ENCODE results near the gene ACTR1A.
"Not testable (repeated sequence)": the region's sequence is repeated elsewhere in the genome, so short reads cannot be mapped to it uniquely, and the experiment has no call there.

The ACTR1A gene

DNA sequence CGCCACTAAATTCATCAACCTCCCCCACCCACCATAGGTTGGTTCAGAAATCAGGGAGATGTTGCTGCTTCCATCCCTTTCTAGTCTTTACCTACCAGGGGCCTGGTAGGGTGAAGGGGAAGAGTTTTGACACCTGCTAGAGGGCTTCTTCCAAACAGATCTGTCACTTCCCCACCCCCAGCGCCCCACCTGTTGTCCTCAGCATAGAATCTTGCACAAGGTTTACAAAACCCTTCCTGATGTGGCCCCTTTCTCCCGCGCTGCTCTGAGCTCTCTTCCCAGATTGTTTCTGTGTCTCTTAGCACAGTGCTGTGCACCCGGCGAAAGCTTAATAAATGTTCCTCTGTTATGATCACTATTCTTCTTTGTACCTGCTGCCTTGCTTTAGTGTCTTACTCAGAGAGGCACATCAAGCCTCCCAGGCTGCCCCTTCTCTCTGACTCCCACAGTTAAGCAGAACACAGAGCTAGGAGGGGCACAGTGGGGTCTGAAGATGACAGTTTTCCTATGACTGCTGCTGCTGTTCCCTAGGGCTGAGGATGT, 39.9 kb downstream of the ACTR1A start:
- in situ Hi-C loops (cut with MboI; ENCODE audit: low pct_unique_long_range_greater_than_20kb, low sequenced_read_pairs), result no loop called here
- no peak for DNase-seq

DNA sequence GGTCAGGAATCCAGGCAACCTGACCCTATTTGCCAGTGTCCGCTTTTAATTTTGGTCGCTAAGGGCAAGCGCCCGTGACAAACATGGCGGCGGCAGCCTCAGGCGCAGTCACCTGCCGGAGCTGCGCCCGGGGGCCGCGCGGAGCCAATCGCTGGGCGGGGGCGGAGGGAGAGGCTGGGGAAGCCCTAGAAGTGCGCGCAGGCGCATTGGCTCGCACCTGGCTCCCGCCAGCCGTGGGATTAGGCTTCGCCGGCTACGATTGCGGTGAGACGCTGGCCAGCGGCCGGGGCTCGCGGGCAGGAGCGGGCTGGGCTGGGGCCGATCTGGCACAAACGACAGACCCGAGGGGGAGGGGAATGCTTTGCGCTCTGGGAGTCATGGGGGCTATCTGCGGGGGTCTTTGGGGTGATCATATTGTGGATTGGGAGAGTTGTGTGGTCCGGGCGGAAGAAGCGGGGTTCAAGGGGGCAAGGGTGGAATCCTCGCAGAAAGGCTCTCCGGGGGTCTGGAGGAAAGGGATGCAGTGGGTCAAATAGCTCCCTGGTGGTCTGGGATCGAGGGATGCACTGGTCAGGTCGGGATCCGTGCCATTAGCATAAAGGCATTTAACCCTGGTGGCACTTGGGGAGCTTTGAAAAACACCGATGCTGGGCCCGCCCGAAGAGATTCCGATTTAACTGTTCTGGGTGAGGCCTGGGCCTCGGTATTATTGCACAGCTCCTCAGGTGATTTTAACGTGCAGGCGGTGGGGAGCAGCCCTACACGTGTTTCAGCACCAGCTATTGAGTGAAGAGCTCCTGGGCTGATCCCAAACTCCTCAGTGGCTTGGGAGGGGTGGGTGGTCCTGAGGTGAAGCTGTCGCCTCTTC, 41.1 kb downstream of the ACTR1A start:
- DNase-seq, result peak; percentile 84
- in situ Hi-C loops (cut with MboI; ENCODE audit: low pct_unique_long_range_greater_than_20kb, low sequenced_read_pairs), result no loop called here

DNA sequence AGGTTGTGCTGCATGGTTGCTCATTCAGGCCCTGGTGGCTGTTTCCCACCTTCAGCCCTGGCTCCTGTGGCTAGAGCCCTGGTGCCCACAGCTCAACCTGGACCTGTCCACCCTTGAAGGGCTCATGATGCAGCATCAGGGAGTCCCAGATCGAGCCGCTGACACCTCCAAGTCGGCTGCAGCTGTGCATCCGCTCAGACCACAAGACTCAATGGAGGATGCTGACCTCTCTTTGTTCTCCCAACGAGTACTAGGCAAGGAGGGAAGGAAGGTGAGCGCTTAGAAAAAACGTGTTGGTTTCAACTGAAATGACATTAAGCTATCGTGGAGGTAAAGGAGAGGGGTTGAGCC, 41.7 kb downstream of the ACTR1A start:
- in situ Hi-C loops (cut with MboI; ENCODE audit: low pct_unique_long_range_greater_than_20kb, low sequenced_read_pairs), result no loop called here
- no peak for DNase-seq

- no peak for DNase-seq
- in situ Hi-C loops (cut with MboI; ENCODE audit: low pct_unique_long_range_greater_than_20kb, low sequenced_read_pairs), result no loop called here
Observed at GRCh38 chr10:102458656-102459055, 43.9 kb downstream of the ACTR1A start.

DNA sequence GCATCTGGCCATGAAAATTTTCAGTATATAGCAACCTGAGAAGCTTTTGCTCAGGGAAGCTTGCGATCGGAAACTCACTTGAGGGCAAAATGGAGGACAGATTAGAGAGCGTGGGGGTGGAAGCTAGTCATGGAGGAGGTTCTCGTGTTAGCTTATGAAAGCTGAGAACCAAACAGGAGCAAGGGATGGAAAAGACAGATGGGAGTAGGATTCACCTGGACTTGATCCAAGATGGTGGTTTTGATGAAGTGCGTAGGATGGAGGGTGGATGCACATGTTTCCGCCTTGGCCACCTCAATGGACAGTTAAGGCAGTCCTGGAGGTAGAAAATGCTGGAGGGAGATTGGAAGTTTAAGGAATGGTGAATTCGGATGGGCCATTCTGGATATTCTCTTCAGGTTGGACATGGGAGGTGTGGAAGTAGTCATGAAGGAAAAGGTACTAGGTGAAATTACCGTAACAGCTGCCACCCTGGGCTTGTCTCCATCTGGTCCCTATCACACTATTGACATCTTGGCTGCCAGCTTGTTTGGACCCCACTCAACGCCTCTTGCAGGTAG, 44.8 kb downstream of the ACTR1A start:
- no peak for DNase-seq
- in situ Hi-C loops (cut with MboI; ENCODE audit: low pct_unique_long_range_greater_than_20kb, low sequenced_read_pairs), result no loop called here

- no peak for DNase-seq
Observed at GRCh38 chr10:102455893-102456471, 46.5 kb downstream of the ACTR1A start.

GRCh38 chr10:102454662-102455487, 47.6 kb downstream of the ACTR1A start:
- in situ Hi-C loops (cut with MboI; ENCODE audit: low pct_unique_long_range_greater_than_20kb, low sequenced_read_pairs), result not testable (repeated sequence)

More at GRCh38 chr10:102455893-102456471, 46.5 kb downstream of the ACTR1A start:
- in situ Hi-C loops (cut with MboI; ENCODE audit: low pct_unique_long_range_greater_than_20kb, low sequenced_read_pairs), result no loop called here

GRCh38 chr10:102453502-102453901, 49.0 kb downstream of the ACTR1A start:
- in situ Hi-C loops (cut with MboI; ENCODE audit: low pct_unique_long_range_greater_than_20kb, low sequenced_read_pairs), result no loop called here
- DNase-seq, result no peak

More at GRCh38 chr10:102454662-102455487, 47.6 kb downstream of the ACTR1A start:
- DNase-seq, result not testable (repeated sequence)

DNA sequence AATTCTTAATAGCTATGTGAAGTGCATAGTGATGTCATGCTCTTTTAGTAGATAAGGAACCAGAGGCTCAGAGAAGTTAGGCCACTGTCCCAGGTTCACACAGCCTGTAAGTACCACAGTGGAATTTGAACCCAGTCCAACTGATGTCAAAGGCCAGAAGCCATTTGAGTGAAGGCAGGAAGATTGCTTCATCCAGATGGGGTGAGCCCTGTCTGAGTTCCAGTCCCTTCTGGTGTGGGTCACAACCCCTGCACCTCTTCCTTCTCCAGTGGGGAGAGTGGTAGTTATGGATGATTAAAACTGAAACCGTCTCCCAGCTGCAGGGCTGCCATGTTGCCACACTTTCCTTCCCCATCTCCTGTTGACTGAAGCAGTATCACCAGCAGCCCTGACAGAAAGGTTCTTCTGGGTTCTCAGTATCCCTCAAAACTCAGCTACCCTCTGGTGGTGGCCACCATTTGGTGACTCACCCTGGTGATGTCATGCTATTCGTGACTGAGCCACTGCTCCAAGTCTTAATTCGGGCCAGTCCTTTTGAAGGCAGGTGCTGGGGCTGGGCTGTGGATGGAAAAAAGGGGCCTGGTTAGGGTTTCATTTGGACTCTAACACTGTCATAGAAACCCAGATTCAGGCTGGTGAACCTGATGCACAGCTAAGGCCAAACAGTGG, 49.7 kb downstream of the ACTR1A start:
- DNase-seq, result no peak
- in situ Hi-C loops (cut with MboI; ENCODE audit: low pct_unique_long_range_greater_than_20kb, low sequenced_read_pairs), result no loop called here

- no peak for DNase-seq
- in situ Hi-C loops (cut with MboI; ENCODE audit: low pct_unique_long_range_greater_than_20kb, low sequenced_read_pairs), result no loop called here
Observed at GRCh38 chr10:102451105-102451969, 51.2 kb downstream of the ACTR1A start, which contains the start of gene C10orf95. C10orf95 (minus strand) TSS chr10:102451543; CDS start chr10:102451093, 450 bp downstream.

DNA sequence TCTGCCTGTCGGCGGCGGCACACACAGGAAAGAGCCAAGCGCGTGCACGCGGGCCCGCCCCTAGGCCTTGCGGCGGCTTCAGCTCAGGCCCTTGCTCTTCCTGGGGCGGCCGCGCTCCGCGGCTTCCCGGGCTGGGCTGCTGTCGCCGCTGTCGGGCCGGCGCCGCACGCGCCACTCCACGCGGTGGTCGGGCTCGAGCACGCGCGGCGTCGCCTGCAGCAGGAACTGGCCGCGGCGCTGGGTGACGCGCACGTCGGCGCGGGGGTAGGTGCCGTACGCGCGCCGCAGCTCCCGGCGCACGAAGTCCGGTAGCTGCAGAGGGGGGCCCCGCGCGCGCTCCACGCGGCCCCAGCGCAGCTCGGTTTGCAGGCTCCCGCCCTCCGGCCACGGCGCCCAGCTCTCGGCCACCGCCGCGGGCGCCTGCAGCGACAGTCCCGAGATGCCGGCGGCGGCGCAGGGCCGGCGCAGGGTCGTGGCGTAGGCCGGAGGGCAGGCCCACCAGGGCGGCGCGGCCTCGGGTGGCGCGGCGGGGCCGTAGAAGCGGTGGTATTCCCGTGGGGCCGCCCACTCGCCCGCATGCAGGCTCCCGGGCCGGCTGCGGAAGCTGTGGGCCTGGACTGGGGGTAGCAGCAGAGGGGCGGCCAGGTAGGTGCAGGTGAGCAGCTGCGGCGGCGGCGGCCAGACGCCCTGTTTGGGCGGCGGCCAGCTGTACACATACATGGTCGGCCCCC, 52.0 kb downstream of the ACTR1A start:
- DNase-seq, result peak; percentile 87
- in situ Hi-C loops (cut with MboI; ENCODE audit: low pct_unique_long_range_greater_than_20kb, low sequenced_read_pairs), result no loop called here

- in situ Hi-C loops (cut with MboI; ENCODE audit: low pct_unique_long_range_greater_than_20kb, low sequenced_read_pairs), result no loop called here
- DNase-seq, result no peak
Observed at GRCh38 chr10:102450124-102450373, 52.5 kb downstream of the ACTR1A start.

DNA sequence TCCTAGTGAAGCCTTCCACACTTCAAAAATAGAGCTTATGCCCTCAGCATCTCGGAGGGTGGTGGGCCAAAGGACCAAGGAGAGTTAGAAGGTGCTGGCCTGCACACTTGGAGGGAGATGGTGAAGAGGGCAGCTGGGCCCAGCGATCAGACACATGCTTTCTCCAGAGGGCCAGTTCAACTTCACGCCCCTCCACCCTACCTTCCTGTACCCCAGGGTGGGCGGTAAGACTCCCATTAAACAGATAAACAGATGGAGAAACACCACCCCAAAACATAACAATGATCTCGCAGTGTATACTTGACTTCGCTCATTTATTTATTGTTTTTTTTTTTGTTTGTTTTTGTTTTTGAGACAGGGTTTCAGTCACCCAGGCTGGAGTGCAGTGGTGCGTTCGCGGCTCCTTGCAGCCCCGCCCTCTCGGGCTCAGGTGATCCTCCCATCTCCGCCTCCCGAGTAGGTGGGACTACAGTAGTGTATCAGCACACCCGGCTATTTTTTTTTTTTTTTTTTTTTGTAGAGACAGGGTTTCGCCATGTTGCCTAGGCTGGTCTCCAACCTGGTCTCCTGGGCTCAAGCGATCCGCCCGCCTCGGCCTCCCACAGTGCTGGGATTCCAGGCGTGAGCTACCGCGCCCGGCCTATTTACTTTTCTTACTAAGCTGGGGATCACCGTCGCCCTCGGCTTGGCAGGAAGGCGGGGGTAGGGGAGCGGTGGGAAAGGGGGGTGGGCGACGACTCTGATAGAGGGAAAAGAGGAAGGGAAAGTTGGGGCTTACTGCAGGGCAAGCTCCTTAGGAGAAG, 53.0 kb downstream of the ACTR1A start:
- DNase-seq, result peak; percentile 82
- in situ Hi-C loops (cut with MboI; ENCODE audit: low pct_unique_long_range_greater_than_20kb, low sequenced_read_pairs), result no loop called here

DNA sequence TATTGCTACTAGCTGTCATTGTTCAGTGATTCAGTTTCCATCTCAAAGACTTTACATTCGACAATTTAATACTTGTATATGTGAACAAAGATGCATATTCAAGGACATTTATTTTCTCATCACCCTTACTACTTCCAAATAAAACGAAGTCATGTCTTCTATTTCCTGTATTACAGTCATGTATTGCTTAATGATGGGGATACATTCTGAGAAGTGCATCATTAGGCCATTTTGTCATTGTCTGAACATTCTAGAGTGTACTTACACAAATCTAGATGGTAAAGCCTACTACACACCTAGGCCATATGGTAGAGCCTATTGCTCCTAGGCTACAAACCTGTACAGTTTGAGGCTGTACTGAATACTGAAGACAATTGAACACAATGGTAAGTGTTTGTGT, 57.7 kb downstream of the ACTR1A start:
- in situ Hi-C loops (cut with MboI; ENCODE audit: low pct_unique_long_range_greater_than_20kb, low sequenced_read_pairs), result no loop called here
- no peak for DNase-seq

GRCh38 chr10:102438374-102438773, 64.1 kb downstream of the ACTR1A start:
- DNase-seq, result peak; percentile 24
- in situ Hi-C loops (cut with MboI; ENCODE audit: low pct_unique_long_range_greater_than_20kb, low sequenced_read_pairs), result no loop called here

- in situ Hi-C loops (cut with MboI; ENCODE audit: low pct_unique_long_range_greater_than_20kb, low sequenced_read_pairs), result no loop called here
Observed at GRCh38 chr10:102437515-102437914, 65.0 kb downstream of the ACTR1A start.

GRCh38 chr10:102436312-102436711, 66.2 kb downstream of the ACTR1A start:
- DNase-seq, result no peak
- in situ Hi-C loops (cut with MboI; ENCODE audit: low pct_unique_long_range_greater_than_20kb, low sequenced_read_pairs), result no loop called here

More at GRCh38 chr10:102437515-102437914, 65.0 kb downstream of the ACTR1A start:
- no peak for DNase-seq

Measured in KBM-7 (cell line).